Neural progenitor cell (in vitro differentiated cells): ENCODE results near the gene ASB13.

Experiments
- CTCF ChIP-seq: fragments of 200-600 bp; sonication (generic); IDR thresholded peaks from 2 replicates; pipeline ENCODE4 v1.5.1; 2017; ENCODE audit warnings: antibody characterized with exemption, mild to moderate bottlenecking
- EZH2phosphoT487 ChIP-seq: fragments of 200-600 bp; sonication (generic); IDR thresholded peaks from 2 replicates; pipeline ENCODE4 v1.6.1; 2017; ENCODE audit warnings: antibody characterized with exemption

- no peak for TF ChIP-seq CTCF
- TF ChIP-seq EZH2phosphoT487, result no peak
Observed at GRCh38 chr10:5613481-5614154, 52.8 kb downstream of the ASB13 start.
